GM21619 (cell line): ENCODE measurements around the gene ODAD3.
A peak's percentile ranks its signal among the peaks of the same experiment; 100 is the strongest.

Source experiments
- ATAC-seq: cut with Tn5 transposase; IDR thresholded peaks from one replicate; pipeline ENCODE4 v1.9.1; 2021; ENCODE audit not compliant: unreplicated experiment

Gene ODAD3

DNA sequence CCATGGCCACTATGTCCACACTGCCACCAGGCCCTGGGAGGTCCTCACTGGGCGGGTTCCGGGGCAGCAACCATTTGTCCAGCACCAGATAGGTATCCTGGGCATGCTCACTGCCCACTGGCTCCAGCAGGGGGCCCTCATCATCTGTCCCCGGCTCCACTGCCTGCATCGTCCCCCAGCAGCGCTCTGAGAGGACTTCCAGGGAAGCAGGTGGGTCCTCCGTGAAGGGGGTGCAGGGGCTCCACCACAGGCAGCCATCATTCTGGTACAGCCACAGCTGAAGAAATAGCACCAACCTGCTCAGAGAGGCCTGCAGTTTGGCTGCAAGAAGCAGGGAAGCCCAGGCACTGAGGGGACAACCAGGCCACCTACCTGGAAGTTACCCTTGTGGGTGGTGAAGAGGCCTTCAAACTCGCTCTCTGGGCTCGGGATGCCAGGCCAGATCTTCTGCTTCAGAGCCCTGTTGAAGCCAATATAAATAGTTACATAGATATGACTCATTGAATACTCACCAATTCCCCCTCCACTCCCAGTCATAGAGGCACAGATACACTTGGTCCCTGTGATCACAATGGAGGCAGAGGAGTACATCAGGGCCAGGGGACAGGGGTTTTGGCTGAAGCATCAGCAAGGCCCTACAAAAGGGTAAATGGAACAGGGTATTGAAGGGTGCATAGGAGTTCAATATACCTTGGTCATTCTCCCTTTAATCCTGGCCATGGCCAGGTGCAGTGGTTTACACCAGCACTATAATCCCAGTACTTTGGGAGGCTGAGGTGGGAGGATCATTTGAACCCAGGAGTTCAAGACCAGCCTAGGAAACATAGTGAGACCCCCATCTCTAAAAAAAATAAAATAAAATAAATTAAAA, 56.4 kb downstream of the ODAD3 start:
- ATAC-seq = no peak

GRCh38 chr19:11377756-11378155, 57.2 kb downstream of the ODAD3 start:
- no peak for ATAC-seq

GRCh38 chr19:11377237-11377636, 57.7 kb downstream of the ODAD3 start:
- no peak for ATAC-seq

- ATAC-seq = no peak
Observed at GRCh38 chr19:11375143-11375948, 59.6 kb downstream of the ODAD3 start.

GRCh38 chr19:11374433-11375142, 60.3 kb downstream of the ODAD3 start, which contains the start of gene SWSAP1:
Gene SWSAP1 (plus strand): TSS chr19:11374666. CDS start chr19:11374681, 15 bp downstream.
- peak; percentile 80 for ATAC-seq

GRCh38 chr19:11373885-11374432, 61.0 kb downstream of the ODAD3 start:
- no peak for ATAC-seq

- no peak for ATAC-seq
Observed at GRCh38 chr19:11373166-11373884, 61.6 kb downstream of the ODAD3 start.

- no peak for ATAC-seq
Observed at GRCh38 chr19:11370744-11371143, 64.2 kb downstream of the ODAD3 start.
